ENCODE results near the gene SMYD5. TPM values are rescaled to one million over a fixed set of nuclear protein-coding genes. Genes with fewer than 3 reads are reported as not detected.
A peak's percentile ranks its signal among the peaks of the same experiment; 100 is the strongest.

SMYD5 gene
- total and polyA plus RNA-seq, 9 of the 15 experiments (the other 6 are each of a cell fraction or from before 2014, with no cell fraction given): 11.4 to 56.8 (median 32.0) TPM

DNA sequence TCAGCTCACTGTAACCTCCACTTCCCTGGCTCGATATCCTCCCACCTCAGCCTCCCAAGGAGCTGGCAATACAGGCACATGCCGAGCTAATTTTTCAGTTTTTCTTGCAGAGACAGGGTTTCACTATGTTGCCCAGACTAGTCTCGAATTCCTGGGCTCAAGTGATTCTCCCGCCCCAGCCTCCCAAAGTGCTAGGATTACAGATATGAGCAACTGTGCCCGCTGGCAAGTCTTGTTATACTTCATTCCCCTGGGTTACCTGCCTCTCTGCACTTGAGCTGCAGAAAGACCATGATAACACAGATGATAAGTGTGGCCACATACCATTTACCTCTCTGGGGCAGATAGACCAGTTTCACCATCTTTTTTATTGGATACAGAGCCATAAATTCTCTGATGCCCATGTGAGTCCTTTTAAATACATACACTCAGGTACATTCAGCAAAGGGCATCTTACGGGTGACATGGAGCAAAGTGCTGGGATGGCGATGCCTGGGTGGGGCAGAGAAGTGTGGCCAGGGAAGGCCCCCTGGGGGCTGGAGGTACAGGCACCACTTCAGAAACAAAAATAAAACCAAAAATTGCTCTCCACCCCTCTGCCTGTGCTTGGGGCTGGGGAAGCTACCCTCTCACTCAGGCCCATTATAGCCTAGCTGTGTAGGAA, 40.4 kb downstream of the SMYD5 start:
- ChIA-PET CTCF (ENCODE audit: low intra/inter-chr PET ratio) (no interaction called here), POLR2A (interaction anchor here (0.6 to 1.8 kb wide), 7 partner anchors 9 to 748 kb away, joined by 3 to 5 read pairs (median 4); partner anchors contain the start of genes CCT7 and PRADC1)
- intact Hi-C loops (cut with micrococcal nuclease): loop anchor here (5.0 to 10.0 kb wide), 2 partner anchors 77 to 270 kb away; no protein-coding TSS in a partner anchor
- Histone ChIP-seq H3K27me3 (ENCODE audit: control insufficient read depth in 2 of 2, insufficient read depth in 2 of 2, low read length in 2 of 2) (no peaks in the 10 kb centered on the region), H3K36me3 (ENCODE audit: control insufficient read depth, insufficient read depth, low read length) (peaks cover 53% of the 10 kb centered on the region), H3K9me1 (ENCODE audit: control insufficient read depth, insufficient read depth, low read length) (no peaks in the 10 kb centered on the region), H3K79me2 (ENCODE audit: control insufficient read depth, insufficient read depth, low read length) (no peaks in the 10 kb centered on the region), H3K9ac (ENCODE audit: insufficient read depth in 1 of 2, low read depth in 2 of 2, low read length in 2 of 2) (peak overlapping the region in 1 of 2 experiments; percentile 73; a peak in 2 of 4 replicates), H4K20me1 (replicated peaks; ENCODE audit: control insufficient read depth, insufficient read depth, low read length) (peaks cover 6% of the 10 kb centered on the region; the same call in 1 of the 2 replicates), H3K27ac (ENCODE audit: extremely low read depth, low read depth, low read length) (no peak overlapping the region), H3K4me3 (no peak overlapping the region), H3K4me2 (ENCODE audit: insufficient read depth, low read length) (no peak overlapping the region), H2AFZ (ENCODE audit: low read depth, low read length) (no peak overlapping the region), H3K4me1 (replicated peaks in 1 of 2; ENCODE audit: control insufficient read depth in 2 of 2, insufficient read depth in 2 of 2, low read length in 2 of 2) (peaks cover 0 to 15% of the 10 kb centered on the region in 2 experiments; a peak in 3 of 5 replicates), H3K9me3 (replicated peaks; ENCODE audit: control insufficient read depth, insufficient read depth, low read depth, low read length) (no peaks in the 10 kb centered on the region)
- ATAC-seq (no peak; the same call in 2 of the 3 replicates), DNase-seq (ENCODE audit: extremely low read depth in 1 of 4, low spot score in 3 of 4) (no peak), FAIRE-seq (peak; percentile 73)
- TF ChIP-seq SIN3B (IDR thresholded peaks at IDR 0.05; ENCODE audit: low read depth) (no peak), IRF2 (CRISPR knock-in tag; IDR thresholded peaks at IDR 0.05) (no peak), SUPT5H (IDR thresholded peaks at IDR 0.05) (peak; percentile 3; the same call in 1 of the 2 replicates)
- TF ChIP-seq, protein P1, sequence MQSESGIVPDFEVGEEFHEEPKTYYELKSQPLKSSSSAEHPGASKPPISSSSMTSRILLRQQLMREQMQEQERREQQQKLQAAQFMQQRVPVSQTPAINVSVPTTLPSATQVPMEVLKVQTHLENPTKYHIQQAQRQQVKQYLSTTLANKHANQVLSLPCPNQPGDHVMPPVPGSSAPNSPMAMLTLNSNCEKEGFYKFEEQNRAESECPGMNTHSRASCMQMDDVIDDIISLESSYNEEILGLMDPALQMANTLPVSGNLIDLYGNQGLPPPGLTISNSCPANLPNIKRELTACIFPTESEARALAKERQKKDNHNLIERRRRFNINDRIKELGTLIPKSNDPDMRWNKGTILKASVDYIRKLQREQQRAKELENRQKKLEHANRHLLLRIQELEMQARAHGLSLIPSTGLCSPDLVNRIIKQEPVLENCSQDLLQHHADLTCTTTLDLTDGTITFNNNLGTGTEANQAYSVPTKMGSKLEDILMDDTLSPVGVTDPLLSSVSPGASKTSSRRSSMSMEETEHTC (IDR thresholded peaks at IDR 0.05): no peak
- no TSS peak for BruUV-seq (replicated peaks)
- in situ Hi-C loops (cut with MboI): no loop called here
- 91% methylated on average over 7 of the region's 7 CpGs for WGBS (ENCODE audit: insufficient coverage, low coverage, missing lambda C conversion rate)

Data from K562 (cell line).